HL-60/S4 treated with phorbol 12-myristate 13-acetate at 8.2 ng/mL for 4 days and 3 days (cell line): ENCODE measurements around the gene ALOX15.
"Not testable (repeated sequence)": the region's sequence is repeated elsewhere in the genome, so short reads cannot be mapped to it uniquely, and the experiment has no call there.

Experiments used
- in situ Hi-C: fragments of 300-500 bp; cut with MboI; formaldehyde crosslinking; loops from 2 replicates; pipeline ENCODE4 v1.15.0; 2022; ENCODE audit warnings: low sequenced_read_pairs

The ALOX15 gene

GRCh38 chr17:4641297-4642195, at the start of gene ALOX15:
ALOX15 (minus strand) TSS chr17:4641678; CDS start chr17:4641651, 27 bp downstream.
- in situ Hi-C loops: no loop called here

- in situ Hi-C loops: no loop called here
Measured at GRCh38 chr17:4690745-4691144, 49.3 kb upstream of the ALOX15 start.

DNA sequence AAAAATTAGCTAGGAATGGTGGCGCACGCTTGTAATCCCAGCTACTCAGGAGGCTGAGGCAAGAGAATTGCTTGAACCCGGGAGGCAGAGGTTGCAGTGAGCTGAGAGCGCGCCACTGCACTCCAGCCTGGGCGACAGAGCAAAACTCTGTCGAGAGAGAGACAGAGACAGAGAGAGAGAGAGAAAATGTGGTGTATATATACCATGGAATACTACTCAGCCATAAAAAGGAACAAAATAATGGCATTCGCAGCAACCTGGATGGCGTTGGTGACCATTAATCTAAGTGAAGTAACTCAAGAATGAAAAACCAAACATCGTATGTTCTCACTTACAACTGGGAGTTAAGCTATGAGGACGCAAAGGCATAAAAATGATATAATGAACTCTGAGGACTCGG, 48.4 kb upstream of the ALOX15 start:
- in situ Hi-C loops: not testable (repeated sequence)

DNA sequence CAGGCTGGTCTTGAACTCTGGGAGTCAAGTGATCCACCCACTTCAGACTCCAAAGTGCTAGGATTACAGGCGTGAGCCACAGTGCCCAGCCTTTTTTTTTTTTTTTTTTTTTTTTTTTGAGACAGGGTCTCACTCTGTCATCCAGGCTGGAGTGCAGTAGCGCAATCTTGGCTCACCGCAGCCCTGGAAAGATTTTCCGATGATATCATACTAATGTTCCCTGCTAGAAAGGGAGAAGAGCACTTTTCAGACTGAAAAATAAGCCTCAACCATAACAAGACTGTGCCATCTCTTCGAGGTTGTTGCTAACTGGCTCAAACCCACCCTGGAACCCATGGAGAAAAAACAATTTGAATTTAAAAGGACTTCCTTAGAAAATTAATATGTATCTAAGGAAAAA, 42.3 kb upstream of the ALOX15 start:
- in situ Hi-C loops: not testable (repeated sequence)

GRCh38 chr17:4679658-4680057, 38.2 kb upstream of the ALOX15 start:
- in situ Hi-C loops: no loop called here

DNA sequence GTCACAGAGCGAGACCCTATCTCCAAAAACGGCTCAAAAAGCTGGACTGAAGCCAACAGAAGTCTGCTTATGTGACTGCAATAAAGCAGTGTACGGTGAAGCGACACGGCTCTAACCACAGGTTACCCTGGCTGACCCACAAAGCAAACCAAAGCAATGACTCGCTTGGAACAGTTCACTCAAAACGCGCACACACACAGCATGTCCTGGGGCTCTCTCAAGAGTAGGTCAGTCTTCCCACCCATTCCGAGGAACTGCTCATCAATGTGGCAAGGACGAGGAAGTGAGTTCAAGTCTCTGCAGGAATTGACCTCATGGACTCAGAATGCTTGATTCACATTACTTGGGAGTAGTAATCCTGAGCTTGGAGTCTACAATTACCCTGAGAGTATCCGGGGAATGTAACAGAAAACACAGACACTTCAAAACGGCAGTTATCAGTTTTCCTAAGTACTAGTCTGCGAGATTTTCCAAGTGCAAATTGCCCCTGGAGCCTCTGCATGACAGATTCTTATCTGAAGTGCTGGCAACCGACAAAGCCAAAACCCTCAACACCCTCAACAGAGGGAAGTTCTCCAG, 37.1 kb upstream of the ALOX15 start:
- in situ Hi-C loops: no loop called here

DNA sequence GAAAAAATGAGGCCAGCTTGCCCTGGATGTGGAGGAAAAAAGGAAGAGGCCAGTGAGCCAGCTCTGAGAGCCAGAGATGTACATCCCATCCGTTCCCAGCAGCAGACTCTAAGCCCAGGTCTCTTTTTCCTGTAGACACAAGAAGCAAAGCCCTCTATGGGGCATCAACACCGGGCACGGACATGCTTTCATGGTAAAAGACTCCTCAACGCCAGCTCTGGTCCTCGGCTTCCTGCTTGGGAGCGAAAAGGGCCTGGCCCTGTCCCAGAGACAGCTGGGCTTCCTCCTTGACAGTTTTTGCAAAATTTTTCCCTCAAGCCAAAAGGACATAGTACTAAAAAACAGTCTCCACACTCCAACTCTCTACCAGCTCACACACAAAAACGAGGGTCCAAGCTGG, 35.3 kb upstream of the ALOX15 start:
- in situ Hi-C loops: no loop called here

- in situ Hi-C loops: no loop called here
Measured at GRCh38 chr17:4675791-4676190, 34.3 kb upstream of the ALOX15 start.

DNA sequence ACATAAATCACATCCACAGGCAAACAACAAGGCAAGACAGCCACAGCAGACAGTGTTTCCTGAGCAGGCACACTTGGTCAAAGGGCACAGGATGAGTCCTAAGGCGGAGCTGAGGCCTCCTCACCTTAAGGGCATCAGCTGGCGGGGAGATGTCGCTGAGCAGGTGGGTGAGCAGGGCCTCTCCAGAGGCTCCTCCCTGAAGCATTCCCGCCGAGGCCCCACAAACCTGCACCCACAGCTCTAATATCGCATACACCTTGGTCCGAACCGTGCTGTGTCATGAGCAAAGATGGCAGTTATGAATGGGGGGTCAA, 33.2 kb upstream of the ALOX15 start:
- in situ Hi-C loops: no loop called here

DNA sequence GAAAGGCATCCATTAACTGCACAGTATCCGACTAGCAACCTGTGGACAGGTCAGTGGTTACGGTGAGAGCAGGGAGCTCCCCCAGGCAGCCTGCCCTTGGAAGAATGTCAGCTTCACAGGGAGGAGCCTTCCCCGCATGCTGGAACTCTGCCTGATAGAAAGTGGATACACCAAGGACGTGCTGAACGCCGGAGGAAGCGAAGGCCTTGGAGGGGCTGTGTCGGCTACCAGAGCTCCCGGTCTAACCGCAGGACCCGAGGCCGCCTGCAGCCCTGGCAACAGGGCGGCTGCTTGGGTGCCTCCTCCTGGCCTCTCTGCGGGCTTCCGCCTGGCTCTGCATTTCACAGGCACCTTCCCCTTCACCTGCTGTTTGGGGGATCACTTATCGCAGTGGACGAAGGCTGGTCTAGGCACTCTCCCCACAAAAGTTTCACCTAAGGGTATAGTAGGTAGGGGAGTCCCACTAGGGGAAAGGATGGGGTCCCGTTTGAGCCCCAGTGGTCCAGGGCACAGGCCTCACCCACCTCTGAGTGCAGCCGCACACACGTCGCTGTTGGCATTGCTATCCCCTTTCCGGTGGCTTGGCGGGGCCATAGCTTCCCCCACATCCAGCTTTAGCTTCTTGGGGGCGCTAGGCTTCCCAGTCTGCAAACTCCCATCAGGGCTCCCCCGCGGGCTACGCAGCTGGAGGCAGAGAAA, 32.7 kb upstream of the ALOX15 start:
- in situ Hi-C loops: no loop called here

DNA sequence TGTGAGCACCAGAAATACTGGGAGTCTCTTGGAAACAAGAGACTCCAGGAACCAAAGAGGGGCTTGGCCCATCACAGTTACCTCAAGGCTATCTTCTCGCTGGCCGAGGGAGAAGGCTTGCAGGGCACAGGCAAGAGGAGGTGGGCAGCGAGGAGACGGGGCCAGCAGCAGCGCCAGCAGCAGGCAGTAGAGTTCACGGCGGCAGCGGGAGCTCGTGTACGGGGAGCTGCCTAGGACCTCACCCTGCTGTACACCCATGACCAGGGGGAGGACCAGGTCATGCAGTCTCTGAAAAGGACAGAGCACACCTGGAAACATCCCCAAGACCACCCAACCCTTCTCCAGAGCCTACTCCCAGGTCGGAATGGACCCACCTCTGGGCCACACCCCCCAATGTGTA, 31.7 kb upstream of the ALOX15 start:
- in situ Hi-C loops: no loop called here

DNA sequence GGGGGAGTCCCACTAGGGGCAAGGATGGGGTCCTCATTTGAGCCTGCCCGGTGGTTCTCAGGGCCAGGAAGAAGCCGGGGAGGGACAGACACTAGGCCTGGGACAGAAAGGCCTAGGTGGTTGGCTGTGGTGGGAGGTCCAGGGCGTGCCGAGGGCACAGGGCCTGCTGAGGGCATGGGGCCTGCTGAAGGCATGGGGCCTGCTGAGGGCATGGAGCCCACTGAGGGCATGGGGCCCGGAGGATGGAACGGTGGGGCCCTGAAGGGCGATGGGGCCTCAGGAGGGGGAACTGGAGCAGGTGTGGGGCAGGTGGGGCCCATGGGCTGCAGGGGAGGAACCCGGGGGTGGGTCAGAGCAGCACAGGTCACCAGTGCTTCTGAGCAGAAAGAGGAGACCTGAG, 31.3 kb upstream of the ALOX15 start:
- in situ Hi-C loops: no loop called here

GRCh38 chr17:4672055-4672630, 30.7 kb upstream of the ALOX15 start:
- in situ Hi-C loops: no loop called here

- in situ Hi-C loops: no loop called here
Measured at GRCh38 chr17:4667166-4667565, 25.7 kb upstream of the ALOX15 start.

GRCh38 chr17:4666296-4666695, 24.8 kb upstream of the ALOX15 start:
- in situ Hi-C loops: no loop called here

DNA sequence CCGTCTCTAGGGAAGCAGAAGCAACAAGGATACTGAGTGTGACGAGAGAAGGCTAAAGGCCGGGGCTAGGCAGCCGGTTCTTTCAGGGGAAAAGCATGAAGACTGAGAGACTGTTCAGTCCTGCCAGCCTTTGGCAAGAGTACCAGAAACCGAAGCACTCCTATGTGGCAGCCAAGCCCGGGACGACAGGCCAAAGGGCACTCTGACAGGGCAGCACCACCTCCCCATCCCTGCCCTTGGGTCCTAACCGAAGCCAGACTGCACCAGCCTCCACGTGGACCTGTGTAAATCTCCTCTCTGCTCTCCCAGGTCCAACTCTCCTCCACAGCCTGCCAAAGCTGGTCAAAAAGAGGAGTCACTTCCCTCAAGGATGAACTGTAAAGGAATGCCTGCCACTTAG, 23.5 kb upstream of the ALOX15 start:
- in situ Hi-C loops: no loop called here

- in situ Hi-C loops: no loop called here
Measured at GRCh38 chr17:4664230-4664629, 22.8 kb upstream of the ALOX15 start.

DNA sequence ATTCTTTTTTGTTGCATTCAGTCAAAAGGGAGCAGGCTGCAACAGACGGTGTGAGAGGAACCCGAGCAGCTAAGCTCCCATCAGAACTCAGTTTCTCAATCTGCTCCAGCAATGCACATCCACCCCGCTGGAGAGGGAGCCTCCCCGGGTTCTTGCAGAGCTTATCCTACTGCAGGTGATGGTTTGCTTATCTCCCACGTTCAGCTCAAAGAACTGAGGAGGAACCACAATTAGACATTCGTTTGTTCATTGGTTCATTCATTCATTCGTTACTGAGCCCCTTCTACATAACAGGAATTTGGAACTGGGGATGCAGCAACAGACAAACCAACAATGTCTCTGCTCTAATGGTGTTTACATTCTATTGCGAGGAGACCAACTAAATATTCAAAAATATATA, 22.2 kb upstream of the ALOX15 start:
- in situ Hi-C loops: no loop called here

DNA sequence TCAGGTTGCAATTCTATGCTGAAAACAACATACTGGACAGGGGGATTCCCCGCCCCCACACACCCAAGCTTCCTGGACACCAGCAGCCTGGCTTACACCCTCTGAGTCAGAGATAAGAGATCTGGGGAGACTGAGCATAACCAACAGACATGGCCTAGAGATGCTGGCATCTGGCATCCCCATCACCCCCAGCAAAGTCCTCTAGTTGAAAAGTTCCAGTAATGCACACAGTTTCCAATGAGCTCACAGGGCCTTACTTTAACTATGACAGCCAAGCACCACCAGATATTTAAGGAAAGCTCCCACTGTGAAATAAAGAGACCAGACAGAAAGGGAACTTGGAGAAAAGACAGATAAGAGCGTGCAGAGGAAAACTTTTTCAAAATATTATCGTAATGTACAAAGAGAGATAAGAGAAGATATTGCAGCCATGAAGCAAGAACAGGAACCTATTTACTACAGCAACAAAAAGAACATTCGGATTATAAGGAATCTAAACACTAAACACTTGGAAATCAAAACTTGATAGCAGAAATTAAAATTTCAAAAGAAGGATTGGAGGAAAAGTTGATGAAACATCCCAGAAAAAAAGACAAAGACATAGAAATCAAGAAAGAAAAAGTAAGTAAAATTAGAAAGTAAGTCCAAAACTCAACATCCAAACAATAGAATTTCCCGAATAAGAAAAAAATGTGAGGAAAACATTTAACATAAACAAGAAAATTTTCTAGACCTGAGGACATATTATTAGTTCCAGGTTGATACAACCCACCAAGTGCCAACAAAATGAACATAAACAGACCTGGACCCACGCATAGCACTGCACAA, 17.2 kb upstream of the ALOX15 start:
- in situ Hi-C loops: no loop called here

- in situ Hi-C loops: no loop called here
Measured at GRCh38 chr17:4657678-4658077, 16.2 kb upstream of the ALOX15 start.

DNA sequence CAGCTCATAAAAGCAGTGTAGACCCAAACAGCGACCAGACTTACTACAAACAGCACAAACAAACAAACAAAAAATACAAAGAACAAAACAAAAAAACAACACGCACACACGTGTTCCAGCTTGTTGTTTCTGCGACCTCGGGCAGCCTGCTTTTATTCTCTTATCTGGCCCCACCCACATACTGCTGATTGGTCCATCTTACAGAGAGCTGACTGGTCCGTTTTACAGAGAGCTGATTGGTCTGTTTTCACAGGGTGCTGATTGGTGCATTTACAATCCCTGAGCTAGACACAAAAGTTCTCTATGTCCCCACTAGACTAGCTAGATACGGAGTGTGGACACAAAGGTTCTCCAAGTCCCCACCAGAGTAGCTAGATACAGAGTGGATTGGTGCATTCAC, 14.5 kb upstream of the ALOX15 start:
- in situ Hi-C loops: not testable (repeated sequence)
